Measurements from ENCODE around the gene PGP. TPM values are rescaled to one million over a fixed set of nuclear protein-coding genes. Genes with fewer than 3 reads are reported as not detected.

PGP gene
- polyA plus RNA-seq, 1 donor (not counting 4 experiments of a cell fraction or from before 2014, with no cell fraction given), result 10.3 TPM

DNA sequence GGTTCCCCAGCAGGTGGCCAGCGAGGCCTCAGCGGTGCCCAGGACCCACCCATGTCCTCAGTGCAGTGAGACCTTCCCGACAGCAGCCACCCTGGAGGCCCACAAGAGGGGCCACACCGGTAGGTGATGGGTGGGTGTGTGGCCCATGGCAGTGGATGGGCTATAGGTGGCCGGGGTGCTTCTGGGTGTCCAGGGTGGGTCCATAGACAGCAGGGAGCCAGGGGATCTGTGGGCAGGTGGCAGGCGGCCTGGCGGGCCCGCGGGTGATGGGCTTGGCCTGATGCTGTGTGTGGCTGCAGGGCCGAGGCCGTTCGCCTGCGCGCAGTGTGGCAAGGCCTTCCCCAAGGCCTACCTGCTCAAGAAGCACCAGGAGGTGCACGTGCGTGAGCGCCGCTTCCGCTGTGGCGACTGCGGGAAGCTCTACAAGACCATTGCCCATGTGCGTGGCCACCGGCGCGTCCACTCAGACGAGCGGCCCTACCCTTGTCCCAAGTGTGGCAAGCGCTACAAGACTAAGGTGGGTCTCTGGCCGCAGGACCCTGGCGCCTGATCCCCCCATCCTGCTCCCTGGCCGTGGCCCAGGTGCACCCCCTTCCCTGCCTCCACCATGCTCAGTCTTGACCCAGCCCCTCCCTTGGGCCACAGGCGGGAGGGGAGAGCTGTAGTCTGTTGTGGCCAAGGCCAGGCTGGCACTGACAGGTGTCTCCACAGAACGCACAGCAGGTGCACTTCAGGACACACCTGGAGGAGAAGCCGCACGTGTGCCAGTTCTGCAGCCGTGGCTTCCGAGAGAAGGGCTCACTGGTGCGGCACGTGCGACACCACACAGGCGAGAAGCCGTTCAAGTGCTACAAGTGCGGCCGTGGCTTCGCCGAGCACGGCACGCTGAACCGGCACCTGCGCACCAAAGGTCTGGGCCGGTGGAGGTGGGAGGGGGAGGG, 19.5 kb upstream of the PGP start:
- Histone ChIP-seq H4K20me1 (ENCODE audit: control insufficient read depth, extremely low read depth, insufficient read depth, low read length) (peaks cover 10% of the 10 kb centered on the region), H3K36me3 (ENCODE audit: control insufficient read depth in 2 of 2, extremely low read depth in 1 of 2, insufficient read depth in 2 of 2, low read length in 2 of 2) (peaks cover 21 to 41% of the 10 kb centered on the region in 2 experiments)

GRCh38 chr16:2233046-2233775, 18.6 kb upstream of the PGP start:
- H2AFZ ChIP-seq (ENCODE audit: control insufficient read depth, low read length), result no peak overlapping the region
- peaks cover 28% of the 10 kb centered on the region for H3K27me3 ChIP-seq (ENCODE audit: control insufficient read depth, extremely low read depth, insufficient read depth, low read length)
- dilution Hi-C loops (cut with MboI; ENCODE audit: extremely low pct_ligation_motif_present, low sequenced_read_pairs), result no loop called here
- H3K36me3 ChIP-seq (ENCODE audit: control insufficient read depth in 2 of 2, extremely low read depth in 1 of 2, insufficient read depth in 2 of 2, low read length in 2 of 2), result peaks cover 26 to 50% of the 10 kb centered on the region in 2 experiments
- FAIRE-seq (no peak), DNase-seq (ENCODE audit: low read depth, low spot score) (no peak)
- H3K27ac ChIP-seq (ENCODE audit: control insufficient read depth, insufficient read depth, low read length), result no peak overlapping the region
- TF ChIP-seq EZH2 (IDR thresholded peaks at IDR 0.05; ENCODE audit: low read length) (no peak), CTCF (optimal IDR thresholded peaks at IDR 0.05 in 1 of 3, IDR thresholded peaks at IDR 0.05 in 1 of 3, conservative IDR thresholded peaks at IDR 0.05 in 1 of 3; ENCODE audit: extremely low read depth in 1 of 3, insufficient read depth in 2 of 3, low read length in 3 of 3) (no peak)
- H3K4me1 ChIP-seq (ENCODE audit: control insufficient read depth, extremely low read depth, insufficient read depth, low read length), result peaks cover 11% of the 10 kb centered on the region
- H4K20me1 ChIP-seq (ENCODE audit: control insufficient read depth, extremely low read depth, insufficient read depth, low read length), result peaks cover 10% of the 10 kb centered on the region
- peaks cover 3% of the 10 kb centered on the region for H3K9me1 ChIP-seq (ENCODE audit: control insufficient read depth, extremely low read depth, insufficient read depth, low read length)
- no peaks in the 10 kb centered on the region for H3K9me3 ChIP-seq (ENCODE audit: control insufficient read depth, low read depth, low read length)
- no peak overlapping the region for H3K4me2 ChIP-seq (ENCODE audit: control insufficient read depth, extremely low read depth, insufficient read depth, low read depth, low read length)
- H3K79me2 ChIP-seq (ENCODE audit: control insufficient read depth, insufficient read depth, low read length), result peaks cover 6% of the 10 kb centered on the region
- H3K9ac ChIP-seq (ENCODE audit: control insufficient read depth, extremely low read depth, insufficient read depth, low read length), result no peak overlapping the region
- H3K4me3 ChIP-seq (ENCODE audit: control insufficient read depth in 2 of 3, extremely low read depth in 1 of 3, insufficient read depth in 2 of 3, low read depth in 1 of 3, low read length in 3 of 3), result no peak overlapping the region

More for the DNA sequence above, 19.5 kb upstream of the PGP start:
- no peak for DNase-seq (ENCODE audit: low read depth, low spot score)
- Histone ChIP-seq H3K9me1 (ENCODE audit: control insufficient read depth, extremely low read depth, insufficient read depth, low read length) (peaks cover 3% of the 10 kb centered on the region), H3K4me3 (ENCODE audit: control insufficient read depth in 2 of 3, extremely low read depth in 1 of 3, insufficient read depth in 2 of 3, low read depth in 1 of 3, low read length in 3 of 3) (no peak overlapping the region), H3K79me2 (ENCODE audit: control insufficient read depth, insufficient read depth, low read length) (no peaks in the 10 kb centered on the region), H2AFZ (ENCODE audit: control insufficient read depth, low read length) (no peak overlapping the region), H3K27ac (ENCODE audit: control insufficient read depth, insufficient read depth, low read length) (no peak overlapping the region), H3K9me3 (ENCODE audit: control insufficient read depth, low read depth, low read length) (no peaks in the 10 kb centered on the region), H3K4me2 (ENCODE audit: control insufficient read depth, extremely low read depth, insufficient read depth, low read depth, low read length) (no peak overlapping the region), H3K9ac (ENCODE audit: control insufficient read depth, extremely low read depth, insufficient read depth, low read length) (no peak overlapping the region), H3K4me1 (ENCODE audit: control insufficient read depth, extremely low read depth, insufficient read depth, low read length) (peaks cover 11% of the 10 kb centered on the region), H3K27me3 (ENCODE audit: control insufficient read depth, extremely low read depth, insufficient read depth, low read length) (peaks cover 32% of the 10 kb centered on the region)
- FAIRE-seq, result no peak
- TF ChIP-seq EZH2 (IDR thresholded peaks at IDR 0.05; ENCODE audit: low read length) (no peak), CTCF (optimal IDR thresholded peaks at IDR 0.05 in 1 of 3, IDR thresholded peaks at IDR 0.05 in 1 of 3, conservative IDR thresholded peaks at IDR 0.05 in 1 of 3; ENCODE audit: extremely low read depth in 1 of 3, insufficient read depth in 2 of 3, low read length in 3 of 3) (no peak)
- dilution Hi-C loops (cut with MboI; ENCODE audit: extremely low pct_ligation_motif_present, low sequenced_read_pairs), result no loop called here
